ENCODE results near the gene MALT1.

GRCh38 chr18:58753976-58754375 is 82.7 kb downstream of the MALT1 start:
- TF ChIP-seq CTCF (IDR thresholded peaks at IDR 0.05): no peak
- TF ChIP-seq POLR2AphosphoS5 (IDR thresholded peaks at IDR 0.05): no peak
- no peak for TF ChIP-seq EP300 (IDR thresholded peaks at IDR 0.05)
